Hindlimb muscle (tissue), 1 donor: ENCODE measurements around the gene THBS4. TPM values are rescaled to one million over a fixed set of nuclear protein-coding genes. Genes with fewer than 3 reads are reported as not detected.
"Not testable (repeated sequence)": the region's sequence is repeated elsewhere in the genome, so short reads cannot be mapped to it uniquely, and the experiment has no call there.

ENCODE experiments used
- DNase-seq: peaks from one replicate; pipeline ENCODE4 v3.0.0-alpha.2; 2013
- polyA plus RNA-seq: library from polyadenylated mRNA; unstranded; fragments of 120-200 nt; gene quantifications from one replicate; pipeline ENCODE4 v1.2.1, GENCODE V29; 2013; ENCODE audit not compliant: insufficient read length

Gene THBS4
- polyA plus RNA-seq, 1 donor, result 116 TPM

GRCh38 chr5:80077051-80077714, 42.0 kb downstream of the THBS4 start:
- no peak for DNase-seq

DNA sequence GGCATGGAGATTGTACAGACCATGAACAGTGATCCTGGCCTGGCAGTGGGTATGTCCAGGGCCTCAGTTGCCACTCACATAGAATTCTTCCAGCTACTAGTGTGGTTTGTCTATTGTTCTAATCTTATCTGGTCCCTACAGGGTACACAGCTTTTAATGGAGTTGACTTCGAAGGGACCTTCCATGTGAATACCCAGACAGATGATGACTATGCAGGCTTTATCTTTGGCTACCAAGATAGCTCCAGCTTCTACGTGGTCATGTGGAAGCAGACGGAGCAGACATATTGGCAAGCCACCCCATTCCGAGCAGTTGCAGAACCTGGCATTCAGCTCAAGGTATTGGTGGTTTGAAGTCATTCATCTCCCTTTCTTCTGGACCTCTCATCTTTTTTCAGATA, 43.8 kb downstream of the THBS4 start:
- no peak for DNase-seq

GRCh38 chr5:80082281-80082680, 47.1 kb downstream of the THBS4 start:
- no peak for DNase-seq

DNA sequence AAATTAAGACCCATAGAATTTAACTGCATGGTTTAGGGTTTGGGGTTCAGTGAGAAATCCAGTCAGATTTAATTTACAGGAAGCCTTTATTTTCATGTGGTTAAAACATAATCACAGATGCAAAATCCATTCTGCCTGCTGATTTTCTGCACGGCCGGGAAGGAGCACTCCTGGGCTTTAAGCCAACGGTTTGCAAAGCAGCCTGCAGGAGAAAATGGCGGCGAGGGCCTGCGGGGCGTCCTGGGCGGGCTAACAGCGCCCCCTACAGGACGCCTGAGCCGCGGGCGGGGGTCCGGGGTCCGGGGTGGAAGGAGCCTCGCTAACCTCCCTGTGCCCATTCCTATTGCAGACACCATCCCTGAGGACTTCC, 47.6 kb downstream of the THBS4 start:
- peak; percentile 81 for DNase-seq

GRCh38 chr5:80083101-80083890, 48.1 kb downstream of the THBS4 start:
- DNase-seq, result peak; percentile 64

GRCh38 chr5:80090884-80091166, 55.7 kb downstream of the THBS4 start:
- no peak for DNase-seq

DNA sequence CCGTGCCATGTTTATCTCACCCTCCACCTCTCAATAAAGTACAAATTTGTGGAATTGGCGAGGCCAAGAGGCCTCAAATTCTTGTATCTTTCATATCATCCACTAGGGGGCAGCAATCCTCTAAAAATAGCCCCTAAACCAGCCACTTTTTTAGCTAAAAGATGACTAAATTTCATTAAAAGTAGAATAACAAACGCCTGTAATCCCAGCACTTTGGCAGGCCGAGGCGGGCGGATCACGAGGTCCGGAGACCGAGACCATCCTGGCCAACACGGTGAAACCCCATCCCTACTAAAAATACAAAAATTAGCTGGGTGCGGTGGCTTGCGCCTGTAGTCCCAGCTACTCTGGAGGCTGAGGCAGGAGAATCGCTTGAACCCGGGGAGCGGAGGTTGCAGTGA, 56.6 kb downstream of the THBS4 start:
- DNase-seq, result peak; percentile 68

DNA sequence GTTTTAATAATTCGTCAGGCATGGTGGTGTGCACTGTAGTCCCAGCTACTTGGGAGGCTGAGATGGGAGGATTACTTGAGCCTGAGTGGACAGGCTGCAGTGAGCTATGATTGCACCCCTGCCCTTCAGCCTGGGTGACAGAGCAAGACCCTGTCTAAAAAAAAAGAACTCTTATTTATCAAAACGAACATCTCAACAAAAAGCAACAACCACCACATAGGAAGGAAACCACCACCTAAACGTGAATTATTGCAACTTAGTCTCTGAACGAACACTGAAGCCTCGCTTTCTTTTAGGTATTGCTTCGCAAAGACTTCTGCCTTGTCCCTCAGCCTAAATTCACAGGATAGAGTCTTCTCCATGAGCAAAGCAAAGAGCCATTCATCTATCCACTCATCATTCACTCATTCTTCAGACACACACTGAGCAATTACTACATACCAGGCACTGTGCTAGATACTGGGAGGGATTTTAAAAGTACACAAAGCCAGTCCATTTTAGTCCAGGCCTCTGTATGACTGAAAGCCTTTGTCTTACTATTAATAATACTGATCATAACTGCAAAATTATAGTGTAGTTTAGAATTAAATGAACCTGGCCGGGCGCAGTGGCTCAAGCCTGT, 57.4 kb downstream of the THBS4 start:
- no peak for DNase-seq

GRCh38 chr5:80093796-80094195, 58.6 kb downstream of the THBS4 start:
- no peak for DNase-seq

- DNase-seq, result no peak
These were observed 59.1 kb downstream of the THBS4 start for GRCh38 chr5:80094236-80094738.

DNA sequence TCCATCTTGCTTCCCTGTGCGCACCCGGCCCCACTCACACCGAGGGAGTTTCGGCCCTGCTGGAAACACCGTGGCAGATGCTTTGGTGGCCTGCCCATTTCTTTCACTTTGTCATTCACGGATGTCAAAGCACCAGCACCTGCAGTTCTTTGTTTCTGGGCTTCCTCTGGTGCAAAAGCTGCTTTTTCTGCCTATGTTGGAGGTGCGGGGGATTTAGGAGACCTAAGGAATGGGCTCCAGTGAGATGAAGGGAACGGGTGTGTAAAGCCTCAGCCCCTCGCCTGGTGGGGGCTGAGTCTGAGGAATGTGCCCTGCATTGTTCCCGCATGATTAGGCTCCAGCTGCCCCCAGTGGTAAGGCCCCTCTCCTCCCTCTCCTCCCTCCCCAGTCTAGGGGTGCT, 62.3 kb downstream of the THBS4 start:
- DNase-seq, result no peak

- DNase-seq, result no peak
These were observed 66.8 kb downstream of the THBS4 start for GRCh38 chr5:80101993-80102392.

DNA sequence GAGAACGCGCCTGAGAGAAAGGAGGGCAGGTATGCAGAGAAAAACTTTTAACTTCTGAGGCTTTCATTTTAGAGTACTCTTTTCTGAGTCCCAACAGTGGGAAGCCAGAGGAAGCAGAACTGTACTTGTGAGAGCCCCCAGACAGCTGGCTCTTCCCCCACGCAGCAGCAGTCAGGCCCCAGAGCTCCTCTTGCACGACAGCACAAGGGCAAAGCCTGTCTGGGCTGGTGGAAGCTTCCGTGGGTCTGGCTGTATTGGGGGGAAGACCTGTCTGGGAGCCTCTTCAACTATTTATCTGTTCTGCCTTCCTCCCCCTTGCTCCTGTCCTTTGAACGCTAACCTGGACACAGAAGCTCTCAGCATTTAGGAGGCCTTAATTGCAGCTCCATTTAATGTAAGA, 68.2 kb downstream of the THBS4 start:
- DNase-seq, result no peak

DNA sequence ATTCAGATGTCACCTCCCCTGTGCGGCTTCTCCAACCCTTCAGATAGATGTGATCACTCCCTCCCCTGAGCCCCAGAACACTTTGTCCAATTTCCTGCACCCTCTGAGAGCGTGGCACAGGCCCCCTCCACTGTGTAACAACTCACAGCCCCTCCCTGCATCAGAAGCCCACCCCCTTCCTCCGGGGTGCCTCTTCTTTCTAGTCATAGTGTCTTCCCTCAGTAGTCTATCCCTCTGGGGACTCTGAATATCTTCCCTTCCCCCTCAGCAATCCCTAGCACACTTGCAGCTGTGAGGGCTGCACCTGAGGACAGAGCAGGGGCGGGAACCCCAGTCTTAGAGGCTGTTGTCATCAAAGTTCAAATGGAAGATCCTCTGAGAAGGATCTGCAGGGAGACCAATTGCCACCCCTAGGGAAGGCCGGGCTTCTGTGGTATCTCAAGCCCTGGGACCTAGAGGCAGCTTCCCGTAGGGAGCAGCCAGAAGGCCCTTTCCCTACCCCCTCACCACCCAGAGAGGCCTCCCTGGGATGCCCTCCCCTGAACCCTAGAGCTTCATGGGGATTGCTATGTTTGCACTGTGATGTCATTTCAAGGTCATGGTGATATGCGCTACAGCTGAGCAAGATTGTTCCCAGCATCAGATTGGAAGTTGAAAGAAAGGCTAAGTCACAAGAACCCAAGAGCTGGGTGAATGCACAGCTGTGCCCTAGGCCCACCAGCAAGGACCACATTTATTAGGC, 70.7 kb downstream of the THBS4 start:
- no peak for DNase-seq

DNA sequence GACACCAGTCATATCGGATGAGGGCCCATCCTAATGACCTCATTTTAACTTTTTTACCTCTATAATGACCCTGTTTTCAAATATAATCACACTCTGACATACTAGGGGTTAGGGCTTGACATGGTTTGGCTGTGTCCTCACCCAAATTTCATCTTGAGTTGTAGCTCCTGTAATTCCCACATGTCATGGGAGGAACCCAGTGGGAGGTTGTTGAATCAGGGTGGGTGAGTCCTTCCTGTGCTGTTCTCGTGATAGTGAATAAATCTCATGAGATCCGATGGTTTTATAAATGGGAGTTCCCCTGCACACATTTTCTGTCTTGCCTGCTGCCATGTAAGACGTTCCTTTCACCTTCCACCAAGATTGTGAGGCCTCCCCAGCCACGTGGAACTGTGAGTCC, 71.8 kb downstream of the THBS4 start:
- no peak for DNase-seq

GRCh38 chr5:80109646-80110478, 74.7 kb downstream of the THBS4 start:
- DNase-seq, result peak; percentile 56

- not testable (repeated sequence) for DNase-seq
These were observed 76.3 kb downstream of the THBS4 start for GRCh38 chr5:80111376-80111990.

DNA sequence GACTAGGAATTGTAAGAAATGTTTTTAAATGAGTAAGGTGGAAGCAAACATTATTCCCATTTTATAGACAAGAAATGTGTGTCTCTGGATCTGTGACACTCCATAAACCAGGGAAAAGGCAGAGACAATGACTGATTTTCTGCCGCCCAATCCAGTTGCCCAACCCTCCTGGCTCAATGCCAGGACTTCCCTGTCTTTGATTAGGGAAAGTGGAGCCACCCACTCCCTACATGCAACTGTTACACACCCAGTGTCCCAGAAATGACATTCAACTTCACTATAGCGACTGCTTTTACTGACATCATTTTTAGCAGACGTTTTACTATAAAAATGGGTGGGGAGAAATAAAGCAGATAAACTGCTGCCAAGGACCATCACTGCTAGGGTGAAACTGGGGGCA, 79.7 kb downstream of the THBS4 start:
- no peak for DNase-seq

GRCh38 chr5:80116000-80116399, 80.9 kb downstream of the THBS4 start:
- no peak for DNase-seq

GRCh38 chr5:80116465-80116864, 81.3 kb downstream of the THBS4 start:
- no peak for DNase-seq

GRCh38 chr5:80117446-80117845, 82.3 kb downstream of the THBS4 start:
- no peak for DNase-seq

DNA sequence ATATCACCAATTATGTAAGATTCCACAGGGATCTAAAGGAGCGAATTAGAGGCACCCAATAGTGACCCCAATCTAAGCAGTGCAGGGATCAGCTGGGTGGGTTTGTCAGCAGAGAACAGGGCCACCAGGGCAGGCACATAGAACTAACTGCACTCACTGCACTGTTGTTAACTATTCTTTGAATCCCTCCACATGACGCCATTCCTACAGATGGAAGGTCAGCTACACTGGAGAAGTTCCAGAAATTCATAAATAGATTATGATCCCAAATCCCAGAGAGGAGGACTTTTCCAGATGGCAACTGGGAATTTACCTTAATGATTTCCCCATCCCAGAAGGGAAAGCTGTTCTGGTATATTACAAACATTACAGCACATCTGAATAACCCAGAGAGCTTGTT, 84.2 kb downstream of the THBS4 start:
- no peak for DNase-seq
